ENCODE data around the gene METTL24.

GRCh38 chr6:110246900-110247546 lies 111.1 kb downstream of the METTL24 start:
- no peak for TF ChIP-seq POLR2A (IDR thresholded peaks at IDR 0.05)
- no peak for TF ChIP-seq CTCF (IDR thresholded peaks at IDR 0.05)
